Mucosa of descending colon (tissue), 3 donors: ENCODE data around the gene SLC25A23. TPM values are rescaled to one million over a fixed set of nuclear protein-coding genes. Genes with fewer than 3 reads are reported as not detected.

ENCODE experiments used
- ATAC-seq: fragments of 200-7000 bp; cut with Tn5 transposase; one replicate; pipeline ENCODE4 v1.9.1; 2020; ENCODE audit warnings: mild to moderate bottlenecking, moderate library complexity
- DNase-seq, 3 donors: peaks; one replicate each; pipeline ENCODE4 v3.0.0-alpha.2; 2020
- H3K36me3 ChIP-seq: fragments of 200-600 bp; one replicate; pipeline ENCODE4 v1.8.0; 2021; ENCODE audit warnings: low read depth, mild to moderate bottlenecking
- H3K4me1 ChIP-seq: fragments of 200-600 bp; one replicate; pipeline ENCODE4 v1.8.0; 2021; ENCODE audit warnings: low read depth, mild to moderate bottlenecking
- H3K4me3 ChIP-seq: fragments of 200-600 bp; one replicate; pipeline ENCODE4 v1.8.0; 2021; ENCODE audit warnings: mild to moderate bottlenecking
- H3K9me3 ChIP-seq: fragments of 200-600 bp; one replicate; pipeline ENCODE4 v1.8.0; 2021; ENCODE audit warnings: mild to moderate bottlenecking
- CTCF ChIP-seq: fragments of 200-600 bp; IDR thresholded peaks from one replicate; pipeline ENCODE4 v1.8.0; 2022; ENCODE audit warnings: antibody characterized with exemption, mild to moderate bottlenecking
- intact Hi-C, 2 donors: fragments of 100-400 bp; cut with DNase I in 1 of 2; cut with micrococcal nuclease in 1 of 2; formaldehyde crosslinking; loops; one replicate each; pipeline versions ENCODE4 v1.11.0 to v1.11.1; 2022; cut with DNase I, micrococcal nuclease
- total RNA-seq, 3 donors: library from RNA; stranded (reverse); fragmentation: NEBNext Ultra II Directional in 2 of 3; extraction: Animal tissue kit (Norgen Biotek cat#: 25700) in 2 of 3; gene quantifications; one replicate each; pipeline versions ENCODE4 v1.2.1 to v1.2.4, GENCODE V29; 2021 to 2023
- donor health status: DM: no; HTN: no; CAD: no; lungs with moderate emphysema.
- donor health status: DM: no; HTN: no; CAD: no.
- donor health status: DM: no; HTN: yes; CAD: no.

Gene SLC25A23
- total RNA-seq, 3 donors from 2014 or later: 106 to 181 (median 116) TPM

GRCh38 chr19:6457958-6458694 lies 1.5 kb downstream of the SLC25A23 start:
- intact Hi-C loops: no loop called here
- TF ChIP-seq CTCF: no peak
- Histone ChIP-seq H3K4me1 (peaks cover 20% of the 10 kb centered on the region), H3K9me3 (peaks cover 7% of the 10 kb centered on the region), H3K4me3 (no peak overlapping the region), H3K36me3 (peaks cover 8% of the 10 kb centered on the region)
- DNase-seq (no peak), ATAC-seq (no peak)

- intact Hi-C loops: no loop called here
- Histone ChIP-seq H3K4me1 (peaks cover 6% of the 10 kb centered on the region), H3K9me3 (peaks cover 7% of the 10 kb centered on the region), H3K36me3 (peaks cover 8% of the 10 kb centered on the region), H3K4me3 (no peak overlapping the region)
- DNase-seq (no peak), ATAC-seq (no peak)
- TF ChIP-seq CTCF: no peak
These were observed 3.7 kb downstream of the SLC25A23 start for GRCh38 chr19:6455924-6456323.

- intact Hi-C loops: no loop called here
- Histone ChIP-seq H3K4me1 (peaks cover 6% of the 10 kb centered on the region), H3K9me3 (peaks cover 7% of the 10 kb centered on the region), H3K36me3 (peaks cover 8% of the 10 kb centered on the region), H3K4me3 (no peak overlapping the region)
- no peak for TF ChIP-seq CTCF
- ATAC-seq: no peak
- DNase-seq: no peak
These were observed 5.5 kb downstream of the SLC25A23 start for GRCh38 chr19:6453951-6454565.

GRCh38 chr19:6452899-6453298 lies 6.7 kb downstream of the SLC25A23 start:
- DNase-seq (no peak), ATAC-seq (no peak)
- H3K9me3 ChIP-seq: peaks cover 7% of the 10 kb centered on the region
- no peak overlapping the region for H3K4me3 ChIP-seq
- intact Hi-C loops: no loop called here
- no peak for TF ChIP-seq CTCF
- no peaks in the 10 kb centered on the region for H3K4me1 ChIP-seq
- peaks cover 8% of the 10 kb centered on the region for H3K36me3 ChIP-seq

GRCh38 chr19:6452223-6452614 lies 7.4 kb downstream of the SLC25A23 start:
- Histone ChIP-seq H3K4me3 (no peak overlapping the region), H3K4me1 (no peaks in the 10 kb centered on the region), H3K9me3 (peaks cover 7% of the 10 kb centered on the region), H3K36me3 (peaks cover 8% of the 10 kb centered on the region)
- DNase-seq: no peak
- intact Hi-C loops: no loop called here
- no peak for ATAC-seq
- no peak for TF ChIP-seq CTCF
